Measurements from ENCODE around the gene ANO10.
"Not testable (repeated sequence)": the region's sequence is repeated elsewhere in the genome, so short reads cannot be mapped to it uniquely, and the experiment has no call there.

The ANO10 gene

DNA sequence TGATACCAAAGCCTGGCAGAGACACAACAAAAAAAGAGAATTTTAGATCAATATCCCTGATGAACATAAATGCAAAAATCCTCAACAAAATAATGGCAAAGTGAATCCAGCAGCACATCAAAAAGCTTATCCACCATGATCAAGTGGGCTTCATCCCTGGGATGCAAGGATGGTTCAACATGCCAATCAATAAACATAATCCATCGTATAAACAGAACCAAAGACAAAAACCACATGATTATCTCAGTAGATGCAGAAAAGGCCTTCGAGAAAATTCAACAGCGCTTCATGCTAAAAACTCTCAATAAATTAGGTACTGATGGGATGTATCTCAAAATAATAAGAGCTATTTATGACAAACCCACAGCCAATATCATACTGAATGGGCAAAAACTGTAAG is 26.5 kb downstream of the ANO10 start:
- CTCF ChIA-PET, result not testable (repeated sequence)

DNA sequence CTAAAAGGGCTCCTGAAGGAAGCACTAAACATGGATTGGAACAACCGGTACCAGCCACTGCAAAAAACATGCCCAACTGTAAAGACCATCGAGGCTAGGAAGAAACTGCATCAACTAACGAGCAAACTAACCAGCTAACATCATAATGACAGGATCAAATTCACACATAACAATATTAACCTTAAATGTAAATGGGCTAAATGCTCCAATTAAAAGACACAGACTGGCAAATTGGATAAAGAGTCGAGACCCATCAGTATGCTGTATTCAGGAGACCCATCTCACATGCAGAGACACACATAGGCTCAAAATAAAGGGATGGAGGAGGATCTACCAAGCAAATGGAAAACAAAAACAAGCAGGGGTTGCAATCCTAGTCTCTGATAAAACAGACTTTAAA is 28.2 kb downstream of the ANO10 start:
- H3K4me3 ChIP-seq (ENCODE audit: control insufficient read depth in 1 of 7, extremely low read depth in 1 of 7, insufficient read depth in 4 of 7, low read depth in 2 of 7, low read length in 6 of 7); H3K27ac ChIP-seq (ENCODE audit: insufficient read depth in 1 of 2, low read depth in 1 of 2, low read length in 2 of 2, poor library complexity in 1 of 2, severe bottlenecking in 2 of 2); DNase-seq; POLR2A ChIA-PET; CTCF ChIA-PET; H3K4me1 ChIP-seq (ENCODE audit: control extremely low read depth in 1 of 4, control insufficient read depth in 4 of 4, insufficient read depth in 4 of 4, low read length in 3 of 4); H3K27me3 ChIP-seq (replicated peaks in 2 of 5; ENCODE audit: control insufficient read depth in 4 of 5, insufficient read depth in 5 of 5, low read length in 4 of 5): not testable (repeated sequence)
- H3K9me3 ChIP-seq (ENCODE audit: control extremely low read depth in 1 of 5, control insufficient read depth in 4 of 5, insufficient read depth in 2 of 5, low read depth in 1 of 5, low read length in 4 of 5), result peaks cover 0 to 16% (median 3%) of the 10 kb centered on the region in 5 experiments
- H3K36me3 ChIP-seq (ENCODE audit: control insufficient read depth in 4 of 4, insufficient read depth in 4 of 4, low read length in 3 of 4), result peaks cover 2 to 14% (median 4%) of the 10 kb centered on the region in 4 experiments
- no CpG with 5 or more reads among the region's 4 CpGs for WGBS (ENCODE audit: insufficient coverage)

More for the DNA sequence above, 26.5 kb downstream of the ANO10 start:
- DNase-seq; H3K27ac ChIP-seq (ENCODE audit: insufficient read depth in 1 of 2, low read depth in 1 of 2, low read length in 2 of 2, poor library complexity in 1 of 2, severe bottlenecking in 2 of 2); H3K4me3 ChIP-seq (ENCODE audit: control insufficient read depth in 1 of 7, extremely low read depth in 1 of 7, insufficient read depth in 4 of 7, low read depth in 2 of 7, low read length in 6 of 7); H3K4me1 ChIP-seq (ENCODE audit: control extremely low read depth in 1 of 4, control insufficient read depth in 4 of 4, insufficient read depth in 4 of 4, low read length in 3 of 4); POLR2A ChIA-PET; H3K27me3 ChIP-seq (replicated peaks in 2 of 5; ENCODE audit: control insufficient read depth in 4 of 5, insufficient read depth in 5 of 5, low read length in 4 of 5): not testable (repeated sequence)
- no CpG with 5 or more reads among the region's 3 CpGs for WGBS (ENCODE audit: insufficient coverage)
- Histone ChIP-seq H3K36me3 (ENCODE audit: control insufficient read depth in 4 of 4, insufficient read depth in 4 of 4, low read length in 3 of 4) (peaks cover 2 to 14% (median 3%) of the 10 kb centered on the region in 4 experiments), H3K9me3 (ENCODE audit: control extremely low read depth in 1 of 5, control insufficient read depth in 4 of 5, insufficient read depth in 2 of 5, low read depth in 1 of 5, low read length in 4 of 5) (peaks cover 0 to 16% (median 3%) of the 10 kb centered on the region in 5 experiments)

DNA sequence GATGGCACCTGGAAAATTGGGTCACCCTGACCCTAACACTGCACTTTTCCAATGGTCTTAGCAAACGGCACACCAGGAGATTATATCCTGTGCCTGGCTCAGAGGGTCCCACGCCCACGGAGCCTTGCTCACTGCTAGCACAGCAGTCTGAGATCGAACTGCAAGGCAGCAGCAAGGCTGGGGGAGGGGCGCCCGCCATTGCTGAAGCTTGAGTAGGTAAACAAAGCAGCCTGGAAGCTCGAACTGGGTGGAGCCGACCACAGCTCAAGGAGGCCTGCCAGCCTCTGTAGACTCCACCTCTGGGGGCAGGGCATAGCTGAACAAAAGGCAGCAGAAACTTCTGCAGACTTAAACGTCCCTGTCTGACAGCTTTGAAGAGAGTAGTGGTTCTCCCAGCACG is 29.9 kb downstream of the ANO10 start:
- WGBS (ENCODE audit: insufficient coverage), result 100% methylated on average over 2 of the region's 10 CpGs
- Histone ChIP-seq H3K9me3 (ENCODE audit: control extremely low read depth in 1 of 5, control insufficient read depth in 4 of 5, insufficient read depth in 2 of 5, low read depth in 1 of 5, low read length in 4 of 5) (peaks cover 0 to 16% (median 3%) of the 10 kb centered on the region in 5 experiments), H3K36me3 (ENCODE audit: control insufficient read depth in 4 of 4, insufficient read depth in 4 of 4, low read length in 3 of 4) (peaks cover 2 to 14% (median 3%) of the 10 kb centered on the region in 4 experiments)
- DNase-seq; H3K4me3 ChIP-seq (ENCODE audit: control insufficient read depth in 1 of 7, extremely low read depth in 1 of 7, insufficient read depth in 4 of 7, low read depth in 2 of 7, low read length in 6 of 7); POLR2A ChIA-PET; H3K27ac ChIP-seq (ENCODE audit: insufficient read depth in 1 of 2, low read depth in 1 of 2, low read length in 2 of 2, poor library complexity in 1 of 2, severe bottlenecking in 2 of 2); H3K27me3 ChIP-seq (replicated peaks in 2 of 5; ENCODE audit: control insufficient read depth in 4 of 5, insufficient read depth in 5 of 5, low read length in 4 of 5); H3K4me1 ChIP-seq (ENCODE audit: control extremely low read depth in 1 of 4, control insufficient read depth in 4 of 4, insufficient read depth in 4 of 4, low read length in 3 of 4); CTCF ChIA-PET: not testable (repeated sequence)

DNA sequence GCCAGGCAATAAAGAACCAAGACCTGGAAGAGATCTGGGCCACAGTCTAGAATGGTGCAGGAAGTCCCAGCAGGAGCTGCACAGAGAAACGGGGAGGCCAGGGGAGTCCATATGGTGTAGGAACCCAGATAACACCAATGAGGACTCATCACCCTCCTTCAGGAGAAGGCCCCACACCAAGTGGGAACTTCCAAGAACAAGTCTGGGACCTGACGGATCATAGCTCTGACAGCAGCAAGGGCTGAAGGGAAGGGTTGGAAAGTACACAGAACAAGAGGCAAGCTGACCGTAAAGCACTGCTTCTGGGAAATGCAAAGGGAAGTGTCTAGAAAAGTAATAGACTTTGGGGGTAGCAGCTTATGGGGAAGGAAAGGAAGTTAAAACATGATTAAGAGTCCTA is 34.5 kb downstream of the ANO10 start:
- peaks cover 0 to 11% (median 3%) of the 10 kb centered on the region in 5 experiments for H3K9me3 ChIP-seq (ENCODE audit: control extremely low read depth in 1 of 5, control insufficient read depth in 4 of 5, insufficient read depth in 2 of 5, low read depth in 1 of 5, low read length in 4 of 5)
- WGBS (ENCODE audit: insufficient coverage), result 100% methylated on average over 3 of the region's 3 CpGs
- H3K36me3 ChIP-seq (ENCODE audit: control insufficient read depth in 4 of 4, insufficient read depth in 4 of 4, low read length in 3 of 4), result peaks cover 2 to 9% (median 3%) of the 10 kb centered on the region in 4 experiments
- no peak overlapping the region for H3K27ac ChIP-seq (ENCODE audit: insufficient read depth in 1 of 2, low read depth in 1 of 2, low read length in 2 of 2, poor library complexity in 1 of 2, severe bottlenecking in 2 of 2)
- peaks cover 8 to 20% (median 14%) of the 10 kb centered on the region in 4 experiments for H3K4me1 ChIP-seq (ENCODE audit: control extremely low read depth in 1 of 4, control insufficient read depth in 4 of 4, insufficient read depth in 4 of 4, low read length in 3 of 4)
- no peak for DNase-seq
- ChIA-PET CTCF (no interaction called here), POLR2A (no interaction called here)
- H3K4me3 ChIP-seq (ENCODE audit: control insufficient read depth in 1 of 7, extremely low read depth in 1 of 7, insufficient read depth in 4 of 7, low read depth in 2 of 7, low read length in 6 of 7), result no peak overlapping the region
- no peaks in the 10 kb centered on the region for H3K27me3 ChIP-seq (replicated peaks in 2 of 5; ENCODE audit: control insufficient read depth in 4 of 5, insufficient read depth in 5 of 5, low read length in 4 of 5)

DNA sequence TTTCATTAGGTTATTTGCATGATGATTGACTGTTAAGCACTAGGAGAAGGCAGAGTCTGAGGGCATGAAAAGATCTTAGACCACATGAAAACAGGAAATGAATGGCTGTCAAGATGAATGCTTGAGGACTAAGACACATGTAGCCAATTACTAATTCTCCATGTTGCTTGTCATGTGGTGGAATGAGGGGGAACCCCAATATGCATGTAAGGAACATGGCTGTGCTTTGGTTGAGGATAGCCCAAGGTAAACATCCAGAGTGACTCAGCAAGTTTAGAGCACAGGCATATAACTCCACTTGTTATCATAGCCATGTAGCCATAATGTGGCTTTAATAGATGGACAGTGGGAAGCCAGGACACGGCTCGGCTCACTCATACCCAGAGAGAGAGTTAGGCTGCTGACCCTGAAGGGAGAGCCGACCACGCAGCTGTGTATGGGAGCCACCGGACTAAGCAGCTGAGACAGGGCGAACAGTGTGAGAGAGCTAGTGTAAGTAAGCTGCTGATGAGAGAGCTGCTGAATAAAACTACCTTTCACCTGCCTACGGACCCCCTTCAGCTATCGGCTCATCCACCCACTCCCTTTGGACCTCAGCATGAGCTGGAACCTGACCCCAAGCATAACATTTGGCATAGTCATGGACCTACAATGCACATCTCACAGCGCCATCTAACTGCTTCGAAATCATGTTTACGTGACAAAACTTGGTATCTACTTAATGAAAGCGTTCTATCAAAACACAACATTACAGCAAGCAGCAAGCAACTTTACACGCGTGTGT is 37.6 kb downstream of the ANO10 start:
- H3K9me3 ChIP-seq (ENCODE audit: control extremely low read depth in 1 of 5, control insufficient read depth in 4 of 5, insufficient read depth in 2 of 5, low read depth in 1 of 5, low read length in 4 of 5), result no peaks in the 10 kb centered on the region
- POLR2A ChIA-PET, result no interaction called here
- peak; percentile 14 to 92 (median 87) for DNase-seq
- no peak overlapping the region for H3K4me3 ChIP-seq (ENCODE audit: control insufficient read depth in 1 of 7, extremely low read depth in 1 of 7, insufficient read depth in 4 of 7, low read depth in 2 of 7, low read length in 6 of 7)
- H3K36me3 ChIP-seq (ENCODE audit: control insufficient read depth in 4 of 4, insufficient read depth in 4 of 4, low read length in 3 of 4), result peaks cover 0 to 2% (median under 1%) of the 10 kb centered on the region in 4 experiments
- H3K27me3 ChIP-seq (replicated peaks in 2 of 5; ENCODE audit: control insufficient read depth in 4 of 5, insufficient read depth in 5 of 5, low read length in 4 of 5), result no peaks in the 10 kb centered on the region
- peak overlapping the region in 1 of 2 experiments; percentile 1 for H3K27ac ChIP-seq (ENCODE audit: insufficient read depth in 1 of 2, low read depth in 1 of 2, low read length in 2 of 2, poor library complexity in 1 of 2, severe bottlenecking in 2 of 2)
- WGBS (ENCODE audit: insufficient coverage), result 96% methylated on average over 12 of the region's 14 CpGs
- peaks cover 8 to 20% (median 15%) of the 10 kb centered on the region in 4 experiments for H3K4me1 ChIP-seq (ENCODE audit: control extremely low read depth in 1 of 4, control insufficient read depth in 4 of 4, insufficient read depth in 4 of 4, low read length in 3 of 4)
- CTCF ChIA-PET, result interaction anchor here (1.4 kb wide), 1 partner anchor 622 kb away, joined by 3 read pairs; no protein-coding TSS in a partner anchor

DNA sequence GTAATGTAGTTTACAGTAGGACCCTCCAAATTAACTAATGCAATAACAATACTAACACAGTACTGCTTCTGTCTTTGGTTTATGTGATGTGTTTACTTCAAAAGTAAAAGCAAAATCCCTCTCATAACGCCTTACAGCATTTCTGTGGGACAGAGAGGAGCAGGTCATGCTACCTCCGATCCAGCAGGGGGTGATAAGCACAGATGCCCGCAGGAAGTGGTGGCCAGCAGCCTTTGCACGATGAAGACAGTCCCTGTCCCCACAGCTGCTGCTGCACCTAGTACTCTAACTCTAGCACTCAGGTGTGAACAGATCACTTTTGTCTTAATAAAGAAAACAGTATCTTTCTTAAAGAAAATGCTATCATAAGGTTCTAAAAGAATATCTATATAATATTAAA is 38.3 kb downstream of the ANO10 start:
- Histone ChIP-seq H3K27me3 (replicated peaks in 2 of 5; ENCODE audit: control insufficient read depth in 4 of 5, insufficient read depth in 5 of 5, low read length in 4 of 5) (no peaks in the 10 kb centered on the region), H3K9me3 (ENCODE audit: control extremely low read depth in 1 of 5, control insufficient read depth in 4 of 5, insufficient read depth in 2 of 5, low read depth in 1 of 5, low read length in 4 of 5) (no peaks in the 10 kb centered on the region), H3K4me3 (ENCODE audit: control insufficient read depth in 1 of 7, extremely low read depth in 1 of 7, insufficient read depth in 4 of 7, low read depth in 2 of 7, low read length in 6 of 7) (no peak overlapping the region), H3K4me1 (ENCODE audit: control extremely low read depth in 1 of 4, control insufficient read depth in 4 of 4, insufficient read depth in 4 of 4, low read length in 3 of 4) (peaks cover 8 to 20% (median 15%) of the 10 kb centered on the region in 4 experiments), H3K27ac (ENCODE audit: insufficient read depth in 1 of 2, low read depth in 1 of 2, low read length in 2 of 2, poor library complexity in 1 of 2, severe bottlenecking in 2 of 2) (peak overlapping the region in 1 of 2 experiments; percentile 51), H3K36me3 (ENCODE audit: control insufficient read depth in 4 of 4, insufficient read depth in 4 of 4, low read length in 3 of 4) (peaks cover 0 to 2% (median 0%) of the 10 kb centered on the region in 4 experiments)
- ChIA-PET POLR2A (no interaction called here), CTCF (no interaction called here)
- WGBS (ENCODE audit: insufficient coverage), result 95% methylated on average over 4 of the region's 4 CpGs
- peak in 2 of 3 donors; percentile 10 to 21 for DNase-seq

DNA sequence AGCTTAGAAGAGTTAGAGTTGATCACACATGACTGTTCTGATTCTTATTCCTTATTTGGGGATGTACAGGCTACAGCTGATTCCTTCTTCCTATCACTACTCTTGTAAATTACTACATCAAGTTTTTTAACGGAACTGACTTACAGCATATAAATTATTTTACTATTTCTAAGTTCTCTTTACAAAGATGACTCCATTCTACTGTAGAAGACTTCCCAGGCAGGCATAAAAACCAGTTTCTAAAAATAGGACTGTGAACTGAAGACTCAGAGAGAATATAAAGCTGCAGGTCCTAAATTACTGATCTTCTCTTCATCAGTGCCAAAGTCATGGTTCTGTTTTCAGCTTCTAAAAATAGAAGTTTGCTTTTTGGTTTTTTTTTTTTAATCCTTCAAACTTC is 38.9 kb downstream of the ANO10 start:
- DNase-seq, result peak in 1 of 3 donors; percentile 33
- no CpG with 5 or more reads among the region's 1 CpG for WGBS (ENCODE audit: insufficient coverage)
- peaks cover 0 to 2% (median 0%) of the 10 kb centered on the region in 4 experiments for H3K36me3 ChIP-seq (ENCODE audit: control insufficient read depth in 4 of 4, insufficient read depth in 4 of 4, low read length in 3 of 4)
- ChIA-PET POLR2A (no interaction called here), CTCF (no interaction called here)
- no peaks in the 10 kb centered on the region for H3K27me3 ChIP-seq (replicated peaks in 2 of 5; ENCODE audit: control insufficient read depth in 4 of 5, insufficient read depth in 5 of 5, low read length in 4 of 5)
- no peaks in the 10 kb centered on the region for H3K9me3 ChIP-seq (ENCODE audit: control extremely low read depth in 1 of 5, control insufficient read depth in 4 of 5, insufficient read depth in 2 of 5, low read depth in 1 of 5, low read length in 4 of 5)
- peaks cover 8 to 20% (median 15%) of the 10 kb centered on the region in 4 experiments for H3K4me1 ChIP-seq (ENCODE audit: control extremely low read depth in 1 of 4, control insufficient read depth in 4 of 4, insufficient read depth in 4 of 4, low read length in 3 of 4)
- H3K27ac ChIP-seq (ENCODE audit: insufficient read depth in 1 of 2, low read depth in 1 of 2, low read length in 2 of 2, poor library complexity in 1 of 2, severe bottlenecking in 2 of 2), result peak overlapping the region in 1 of 2 experiments; percentile 51
- no peak overlapping the region for H3K4me3 ChIP-seq (ENCODE audit: control insufficient read depth in 1 of 7, extremely low read depth in 1 of 7, insufficient read depth in 4 of 7, low read depth in 2 of 7, low read length in 6 of 7)
